HG03457 (cell line): ENCODE results near the gene IMPG1.
"Not testable (repeated sequence)": the region's sequence is repeated elsewhere in the genome, so short reads cannot be mapped to it uniquely, and the experiment has no call there.

Experiments used
- ATAC-seq: cut with Tn5 transposase; IDR thresholded peaks from one replicate; pipeline ENCODE4 v1.9.1; 2021; ENCODE audit warnings: moderate number of reproducible peaks; ENCODE audit not compliant: unreplicated experiment

The IMPG1 gene

GRCh38 chr6:75947935-75948334 is 124.5 kb downstream of the IMPG1 start:
- no peak for ATAC-seq

GRCh38 chr6:75946146-75946831 is 126.2 kb downstream of the IMPG1 start:
- ATAC-seq: no peak

GRCh38 chr6:75943381-75943780 is 129.1 kb downstream of the IMPG1 start:
- no peak for ATAC-seq

- no peak for ATAC-seq
Observed at GRCh38 chr6:75941509-75941908, 131.0 kb downstream of the IMPG1 start.

GRCh38 chr6:75940564-75940963 is 131.9 kb downstream of the IMPG1 start:
- no peak for ATAC-seq

- ATAC-seq: no peak
Observed at GRCh38 chr6:75937846-75938245, 134.6 kb downstream of the IMPG1 start.

- ATAC-seq: no peak
Observed at GRCh38 chr6:75936682-75937081, 135.8 kb downstream of the IMPG1 start.

- no peak for ATAC-seq
Observed at GRCh38 chr6:75935473-75935793, 137.0 kb downstream of the IMPG1 start.

GRCh38 chr6:75934643-75935472 is 137.6 kb downstream of the IMPG1 start:
- no peak for ATAC-seq

GRCh38 chr6:75933387-75933975 is 139.0 kb downstream of the IMPG1 start:
- ATAC-seq: no peak

- no peak for ATAC-seq
Observed at GRCh38 chr6:75932067-75932466, 140.4 kb downstream of the IMPG1 start.

- no peak for ATAC-seq
Observed at GRCh38 chr6:75931011-75931680, 141.3 kb downstream of the IMPG1 start.

GRCh38 chr6:75926293-75927168 is 145.9 kb downstream of the IMPG1 start:
- ATAC-seq: no peak

GRCh38 chr6:75922226-75922625 is 150.2 kb downstream of the IMPG1 start:
- ATAC-seq: no peak

GRCh38 chr6:75913040-75913439 is 159.4 kb downstream of the IMPG1 start:
- ATAC-seq: no peak

GRCh38 chr6:75907444-75907843 is 165.0 kb downstream of the IMPG1 start:
- ATAC-seq: no peak

- no peak for ATAC-seq
Observed at GRCh38 chr6:75906871-75907270, 165.6 kb downstream of the IMPG1 start.

- not testable (repeated sequence) for ATAC-seq
Observed at GRCh38 chr6:75905129-75905528, 167.3 kb downstream of the IMPG1 start.

- ATAC-seq: not testable (repeated sequence)
Observed at GRCh38 chr6:75900216-75900615, 172.2 kb downstream of the IMPG1 start.

- no peak for ATAC-seq
Observed at GRCh38 chr6:75896526-75896925, 175.9 kb downstream of the IMPG1 start.

- ATAC-seq: no peak
Observed at GRCh38 chr6:75893776-75894152, 178.7 kb downstream of the IMPG1 start.
